WTC11 (cell line): ENCODE measurements around the gene FBXW4.

ENCODE experiments used
- CTCF ChIP-seq: fragments of 200-600 bp; IDR thresholded peaks from 2 replicates; pipeline ENCODE4 v1.8.0; 2022; ENCODE audit warnings: antibody characterized with exemption
- NFE2L1 ChIP-seq: sonication (generic); formaldehyde crosslinking; IDR thresholded peaks from 2 replicates; pipeline ENCODE4 v1.8.1; 2023; ENCODE audit warnings: missing genetic modification reagents
- ZNF232 ChIP-seq: sonication (generic); formaldehyde crosslinking; IDR thresholded peaks from 2 replicates; pipeline ENCODE4 v1.8.0; 2022; ENCODE audit warnings: mild to moderate bottlenecking, missing genetic modification reagents

GRCh38 chr10:101618871-101619270 lies 76.1 kb downstream of the FBXW4 start:
- TF ChIP-seq NFE2L1 (CRISPR knock-in tag) (no peak), ZNF232 (CRISPR knock-in tag) (no peak), CTCF (no peak)
